Activated CD8-positive, alpha-beta memory T cell treated with anti-CD3 and anti-CD28 coated beads, Interleukin-2, amount 10 ng/mL, durations not matched to agents 7 days and 5 days (primary cell): Measurements from ENCODE around the gene GRK2. TPM values are rescaled to one million over a fixed set of nuclear protein-coding genes. Genes with fewer than 3 reads are reported as not detected.

Experiments used
- ATAC-seq: fragments of 150-1000 bp; cut with Tn5 transposase; one replicate; pipeline ENCODE4 v1.10.0; 2021; ENCODE audit warnings: moderate library complexity
- CTCF ChIA-PET: fragments of 350-600 bp; sonication (Branson Sonifier 250); formaldehyde crosslinking; loops from one replicate; lab custom pipeline; 2021; ENCODE audit warnings: antibody characterized with exemption; lab: Charles Lee
- DNase-seq: peaks from one replicate; pipeline ENCODE4 v3.0.0-alpha.2; 2020
- H3K27ac Mint-ChIP-seq: one replicate; pipeline ENCODE4 v1.8.0; 2021; ENCODE audit warnings: mild to moderate bottlenecking, mixed read lengths
- H3K27me3 Mint-ChIP-seq: one replicate; pipeline ENCODE4 v1.8.0; 2021; ENCODE audit warnings: mixed read lengths
- H3K36me3 Mint-ChIP-seq: one replicate; pipeline ENCODE4 v1.8.0; 2021; ENCODE audit warnings: mild to moderate bottlenecking, mixed read lengths
- H3K4me1 Mint-ChIP-seq: one replicate; pipeline ENCODE4 v1.8.0; 2021; ENCODE audit warnings: mixed read lengths
- H3K4me3 Mint-ChIP-seq: one replicate; pipeline ENCODE4 v1.8.0; 2021; ENCODE audit warnings: mild to moderate bottlenecking, moderate library complexity, mixed read lengths
- H3K9me3 Mint-ChIP-seq: one replicate; pipeline ENCODE4 v1.8.0; 2022; ENCODE audit warnings: low read depth, mixed read lengths
- total RNA-seq, 2 experiments: library from RNA; stranded (reverse); gene quantifications; one replicate each; pipeline ENCODE4 v1.2.3, GENCODE V29; 2021

GRK2 gene
- total RNA-seq, 2 experiments from 2014 or later = 366 to 402 TPM

DNA sequence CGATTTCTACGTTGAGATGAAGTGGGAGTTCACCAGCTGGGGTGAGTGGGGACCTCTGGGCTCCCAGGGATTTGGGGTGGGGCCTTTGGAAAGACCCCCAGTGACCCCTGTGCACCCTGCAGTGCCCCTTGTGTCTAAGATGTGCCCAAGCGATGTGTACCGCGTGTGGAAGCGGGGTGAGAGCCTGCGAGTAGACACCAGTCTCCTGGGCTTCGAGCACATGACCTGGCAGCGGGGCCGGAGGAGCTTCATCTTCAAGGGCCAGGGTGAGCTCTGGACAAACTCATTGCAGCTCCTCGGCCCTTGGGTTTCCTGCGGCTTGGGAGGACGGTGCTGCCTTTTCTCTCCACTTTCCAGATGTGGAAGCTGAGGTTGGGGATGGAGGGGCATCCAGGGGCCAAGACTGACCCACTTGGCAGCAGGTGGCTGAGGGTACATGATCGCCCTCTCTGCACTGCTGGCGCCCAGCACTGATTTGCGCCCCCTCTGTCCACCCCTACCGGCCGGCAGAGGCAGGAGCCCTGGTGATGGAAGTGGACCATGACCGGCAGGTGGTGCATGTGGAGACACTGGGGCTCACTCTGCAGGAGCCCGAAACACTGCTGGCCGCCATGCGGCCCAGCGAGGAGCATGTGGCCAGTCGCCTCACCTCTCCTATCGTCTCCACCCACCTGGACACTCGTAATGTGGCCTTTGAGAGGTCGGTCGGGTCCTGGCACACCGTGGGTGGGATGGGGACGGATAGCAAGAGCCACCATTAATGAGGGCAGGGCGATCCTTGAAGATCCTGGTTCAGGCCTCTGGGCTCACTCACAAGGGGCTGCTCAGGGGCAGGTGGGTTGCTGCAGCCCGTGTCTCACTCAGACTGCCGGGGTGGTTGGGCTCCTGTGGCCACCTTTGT is 25.5 kb downstream of the GRK2 start:
- Mint-ChIP-seq H3K4me1 (peaks cover 59% of the 10 kb centered on the region), H3K9me3 (peaks cover 5% of the 10 kb centered on the region), H3K27ac (no peak overlapping the region), H3K36me3 (peaks cover 70% of the 10 kb centered on the region), H3K4me3 (no peak overlapping the region), H3K27me3 (no peaks in the 10 kb centered on the region)
- CTCF ChIA-PET = interaction anchor here (0.7 to 15.2 kb wide), 7 partner anchors 21 to 115 kb away, joined by 3 to 137 read pairs (median 8); partner anchors contain the start of gene GRK2
- no peak for ATAC-seq
- no peak for DNase-seq

GRCh38 chr11:67292671-67293070 is 26.4 kb downstream of the GRK2 start:
- peaks cover 8% of the 10 kb centered on the region for H3K9me3 Mint-ChIP-seq
- peak overlapping the region; percentile 60 for H3K27ac Mint-ChIP-seq
- H3K27me3 Mint-ChIP-seq = no peaks in the 10 kb centered on the region
- CTCF ChIA-PET = interaction anchor here (1.6 to 15.2 kb wide), 5 partner anchors 10 to 27 kb away, joined by 4 to 137 read pairs (median 8); partner anchors contain the start of genes GRK2 and SSH3
- H3K4me3 Mint-ChIP-seq = no peak overlapping the region
- no peak for ATAC-seq
- DNase-seq = no peak
- peaks cover 50% of the 10 kb centered on the region for H3K4me1 Mint-ChIP-seq
- peaks cover 69% of the 10 kb centered on the region for H3K36me3 Mint-ChIP-seq

DNA sequence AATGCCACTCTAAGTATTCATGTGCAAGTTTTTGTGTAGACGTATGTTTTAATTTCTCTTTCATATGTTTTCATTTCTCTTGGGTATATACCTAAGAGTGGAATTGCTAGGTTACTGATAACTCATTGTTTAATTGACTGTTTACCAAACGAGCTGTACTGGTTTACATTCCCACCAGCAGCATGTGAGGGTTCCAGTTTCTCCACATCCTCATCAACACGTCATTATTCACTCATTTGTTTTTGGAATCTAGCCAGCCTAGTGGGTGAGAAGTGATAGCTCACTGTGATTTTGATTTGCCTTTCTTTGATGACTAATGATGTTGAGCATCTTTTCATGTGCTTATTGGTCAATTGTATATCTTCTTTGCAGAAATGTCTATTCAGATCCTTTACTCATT is 26.8 kb downstream of the GRK2 start:
- CTCF ChIA-PET = interaction anchor here (0.6 to 15.2 kb wide), 6 partner anchors 10 to 28 kb away, joined by 3 to 137 read pairs (median 6); partner anchors contain the start of genes GRK2 and SSH3
- peaks cover 72% of the 10 kb centered on the region for H3K36me3 Mint-ChIP-seq
- ATAC-seq = no peak
- H3K27ac Mint-ChIP-seq = peak overlapping the region; percentile 60
- H3K9me3 Mint-ChIP-seq = peaks cover 8% of the 10 kb centered on the region
- H3K27me3 Mint-ChIP-seq = no peaks in the 10 kb centered on the region
- peaks cover 45% of the 10 kb centered on the region for H3K4me1 Mint-ChIP-seq
- DNase-seq = no peak
- H3K4me3 Mint-ChIP-seq = no peak overlapping the region

GRCh38 chr11:67295846-67296245 is 29.6 kb downstream of the GRK2 start:
- CTCF ChIA-PET = interaction anchor here (2.2 to 15.2 kb wide), 2 partner anchors 22 to 25 kb away, joined by 8 to 137 read pairs; partner anchors contain the start of gene GRK2
- DNase-seq (no peak), ATAC-seq (no peak)
- H3K4me3 Mint-ChIP-seq = no peak overlapping the region
- H3K4me1 Mint-ChIP-seq = peaks cover 35% of the 10 kb centered on the region
- H3K27ac Mint-ChIP-seq = peak overlapping the region; percentile 15
- H3K27me3 Mint-ChIP-seq = no peaks in the 10 kb centered on the region
- H3K36me3 Mint-ChIP-seq = peaks cover 80% of the 10 kb centered on the region
- peaks cover 8% of the 10 kb centered on the region for H3K9me3 Mint-ChIP-seq

GRCh38 chr11:67298786-67299185 is 32.5 kb downstream of the GRK2 start:
- DNase-seq (no peak), ATAC-seq (no peak)
- no peak overlapping the region for H3K27ac Mint-ChIP-seq
- H3K4me3 Mint-ChIP-seq = no peak overlapping the region
- no peaks in the 10 kb centered on the region for H3K27me3 Mint-ChIP-seq
- peaks cover 15% of the 10 kb centered on the region for H3K4me1 Mint-ChIP-seq
- peaks cover 8% of the 10 kb centered on the region for H3K9me3 Mint-ChIP-seq
- CTCF ChIA-PET = interaction anchor here (1.6 to 1.8 kb wide), 3 partner anchors 11 to 28 kb away, joined by 4 to 10 read pairs (median 6); no protein-coding TSS in a partner anchor
- H3K36me3 Mint-ChIP-seq = peaks cover 55% of the 10 kb centered on the region

- H3K27ac Mint-ChIP-seq = no peak overlapping the region
- DNase-seq (no peak), ATAC-seq (no peak)
- peaks cover 47% of the 10 kb centered on the region for H3K36me3 Mint-ChIP-seq
- no peaks in the 10 kb centered on the region for H3K27me3 Mint-ChIP-seq
- H3K9me3 Mint-ChIP-seq = peaks cover 8% of the 10 kb centered on the region
- no peak overlapping the region for H3K4me3 Mint-ChIP-seq
- CTCF ChIA-PET = interaction anchor here (1.6 to 1.8 kb wide), 3 partner anchors 12 to 29 kb away, joined by 4 to 10 read pairs (median 6); no protein-coding TSS in a partner anchor
- peaks cover 14% of the 10 kb centered on the region for H3K4me1 Mint-ChIP-seq
These were observed 33.4 kb downstream of the GRK2 start for GRCh38 chr11:67299471-67300191.

DNA sequence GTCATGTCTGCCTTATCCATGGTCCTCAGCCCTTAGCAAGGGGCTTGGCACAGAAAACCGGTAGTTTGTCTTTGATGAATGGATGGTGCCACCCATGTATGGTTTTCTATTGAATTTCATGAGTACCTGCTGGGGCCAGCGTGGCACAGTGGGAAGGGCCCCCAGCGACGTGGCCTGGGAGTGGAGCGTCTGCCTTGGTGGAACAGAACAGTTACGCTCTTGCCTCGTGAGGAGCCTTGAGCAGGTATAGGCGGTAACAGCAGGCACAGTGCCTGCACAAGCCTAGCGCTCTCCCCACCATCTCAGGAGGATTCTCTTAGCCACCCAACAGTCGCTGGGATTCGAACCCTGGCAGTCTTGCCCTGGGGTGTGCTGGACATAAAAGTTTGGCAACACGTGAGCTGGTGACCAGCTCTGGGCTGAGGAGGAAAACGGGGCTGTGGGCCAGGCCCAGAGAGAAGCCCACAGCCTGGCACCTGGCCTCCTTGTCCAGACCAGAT is 34.0 kb downstream of the GRK2 start:
- Mint-ChIP-seq H3K4me3 (no peak overlapping the region), H3K27me3 (no peaks in the 10 kb centered on the region), H3K4me1 (peaks cover 16% of the 10 kb centered on the region), H3K27ac (no peak overlapping the region), H3K9me3 (peaks cover 8% of the 10 kb centered on the region), H3K36me3 (peaks cover 40% of the 10 kb centered on the region)
- ATAC-seq (no peak), DNase-seq (no peak)
- CTCF ChIA-PET = interaction anchor here (0.7 kb wide), 1 partner anchor 12 kb away, joined by 3 read pairs; no protein-coding TSS in a partner anchor

GRCh38 chr11:67300756-67301312 is 34.6 kb downstream of the GRK2 start:
- H3K9me3 Mint-ChIP-seq = peaks cover 8% of the 10 kb centered on the region
- DNase-seq (no peak), ATAC-seq (no peak)
- H3K27ac Mint-ChIP-seq = no peak overlapping the region
- H3K4me1 Mint-ChIP-seq = peaks cover 16% of the 10 kb centered on the region
- no peak overlapping the region for H3K4me3 Mint-ChIP-seq
- CTCF ChIA-PET = interaction anchor here (0.7 to 3.1 kb wide), 3 partner anchors 11 to 34 kb away, joined by 3 to 9 read pairs (median 3); partner anchors contain the start of gene ANKRD13D
- H3K36me3 Mint-ChIP-seq = peaks cover 35% of the 10 kb centered on the region
- H3K27me3 Mint-ChIP-seq = no peaks in the 10 kb centered on the region

GRCh38 chr11:67301313-67301921 is 35.1 kb downstream of the GRK2 start:
- peaks cover 13% of the 10 kb centered on the region for H3K4me1 Mint-ChIP-seq
- peaks cover 4% of the 10 kb centered on the region for H3K9me3 Mint-ChIP-seq
- ATAC-seq (no peak), DNase-seq (no peak)
- H3K4me3 Mint-ChIP-seq = no peak overlapping the region
- H3K27ac Mint-ChIP-seq = no peak overlapping the region
- CTCF ChIA-PET = interaction anchor here (0.9 to 4.4 kb wide), 5 partner anchors 8 to 39 kb away, joined by 3 to 29 read pairs (median 10); partner anchors contain the start of gene ANKRD13D
- H3K36me3 Mint-ChIP-seq = peaks cover 29% of the 10 kb centered on the region
- no peaks in the 10 kb centered on the region for H3K27me3 Mint-ChIP-seq

- DNase-seq (no peak), ATAC-seq (no peak)
- H3K4me3 Mint-ChIP-seq = no peak overlapping the region
- H3K27me3 Mint-ChIP-seq = no peaks in the 10 kb centered on the region
- peaks cover under 1% of the 10 kb centered on the region for H3K9me3 Mint-ChIP-seq
- peaks cover 23% of the 10 kb centered on the region for H3K36me3 Mint-ChIP-seq
- H3K4me1 Mint-ChIP-seq = peaks cover 13% of the 10 kb centered on the region
- H3K27ac Mint-ChIP-seq = no peak overlapping the region
- CTCF ChIA-PET = interaction anchor here (1.2 to 4.4 kb wide), 6 partner anchors 8 to 44 kb away, joined by 3 to 29 read pairs (median 10); partner anchors contain the start of gene ANKRD13D
These were observed 35.8 kb downstream of the GRK2 start for GRCh38 chr11:67301951-67302516.

- no peaks in the 10 kb centered on the region for H3K27me3 Mint-ChIP-seq
- H3K27ac Mint-ChIP-seq = peak overlapping the region; percentile 24
- peaks cover 13% of the 10 kb centered on the region for H3K4me1 Mint-ChIP-seq
- H3K4me3 Mint-ChIP-seq = peak overlapping the region; percentile 41
- DNase-seq (no peak), ATAC-seq (peak; percentile 2)
- no peaks in the 10 kb centered on the region for H3K9me3 Mint-ChIP-seq
- CTCF ChIA-PET = interaction anchor here (0.7 to 4.4 kb wide), 9 partner anchors 9 to 43 kb away, joined by 3 to 29 read pairs (median 9); partner anchors contain the start of gene ANKRD13D
- peaks cover 21% of the 10 kb centered on the region for H3K36me3 Mint-ChIP-seq
These were observed 36.4 kb downstream of the GRK2 start for GRCh38 chr11:67302571-67303131.
